Lower leg skin (tissue), 4 donors: ENCODE data around the gene SYCE1. TPM values are rescaled to one million over a fixed set of nuclear protein-coding genes. Genes with fewer than 3 reads are reported as not detected.

Experiments
- DNase-seq, 2 donors: peaks; one replicate each; pipeline ENCODE4 v3.0.0-alpha.2; 2019; ENCODE audit warnings: low spot score in 2 of 2
- H3K4me3 ChIP-seq: fragments of 200-600 bp; sonication (generic); 2 replicates; pipeline ENCODE4 v1.5.1; 2017; ENCODE audit warnings: mild to moderate bottlenecking, low read depth; ENCODE audit not compliant: poor library complexity, severe bottlenecking
- POLR2A ChIP-seq, 2 donors: fragments of 450-650 bp; IDR thresholded peaks; one replicate each; pipeline ENCODE4 v1.6.1; 2016 to 2017; ENCODE audit warnings: antibody characterized with exemption in 2 of 2, mild to moderate bottlenecking in 1 of 2, moderate library complexity in 1 of 2
- WGBS, 2 donors: methylation state at CpG; one replicate each; pipeline ENCODE4 v1.1.5; 2018; 5-methylcytosine and 5-hydroxymethylcytosine counted together
- intact Hi-C: fragments of 100-400 bp; cut with DNase I; formaldehyde crosslinking; loops from one replicate; pipeline ENCODE4 v1.15.0; 2023; ENCODE audit warnings: low total_unique reads
- total RNA-seq, 4 donors: library from RNA; depleted of rRNA; stranded (reverse); fragments of >200 nt; gene quantifications; one replicate each; pipeline ENCODE4 v1.1.0, GENCODE V29; 2016
- TF ChIP-seq, protein P1 (sequence below), 3 donors: fragments of 450-650 bp; IDR thresholded peaks; one replicate each; pipeline ENCODE4 v1.5.1; 2016; ENCODE audit warnings: antibody characterized with exemption in 3 of 3, mild to moderate bottlenecking in 3 of 3, moderate library complexity in 2 of 3

The SYCE1 gene
- total RNA-seq, 4 donors from 2014 or later: 3.5 TPM; not detected in 3

DNA sequence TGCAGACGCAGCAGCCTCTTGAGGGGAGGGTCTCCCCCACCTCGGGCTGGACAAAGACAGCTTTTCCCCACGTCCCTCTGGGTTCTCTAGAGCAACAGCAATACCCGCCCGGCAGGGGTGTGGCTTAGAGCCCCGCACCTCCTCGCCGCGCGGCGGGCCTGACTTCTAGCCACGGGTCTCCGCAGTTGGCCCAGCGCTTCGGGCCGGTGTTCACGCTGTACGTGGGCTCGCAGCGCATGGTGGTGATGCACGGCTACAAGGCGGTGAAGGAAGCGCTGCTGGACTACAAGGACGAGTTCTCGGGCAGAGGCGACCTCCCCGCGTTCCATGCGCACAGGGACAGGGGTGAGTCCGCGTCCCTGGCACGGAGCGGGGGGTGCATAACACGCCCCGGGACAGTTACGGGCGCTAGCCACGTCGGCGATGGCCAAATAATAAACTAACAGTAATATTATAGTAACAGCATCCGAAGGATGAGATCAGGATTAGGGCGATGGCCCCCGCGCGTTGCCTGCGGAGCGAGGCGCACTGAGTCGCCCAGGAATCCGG is 37.0 kb downstream of the SYCE1 start:
- no peak overlapping the region for H3K4me3 ChIP-seq
- intact Hi-C loops: loop anchor here (10.0 kb wide), 1 partner anchor 194 kb away; the partner anchor contains the start of gene CALY
- WGBS, 2 donors: 2 to 65% methylated on average over 26 to 46 of the region's 50 CpGs
- DNase-seq: no peak
- no peak for TF ChIP-seq POLR2A (IDR thresholded peaks at IDR 0.05)
- TF ChIP-seq, protein P1, sequence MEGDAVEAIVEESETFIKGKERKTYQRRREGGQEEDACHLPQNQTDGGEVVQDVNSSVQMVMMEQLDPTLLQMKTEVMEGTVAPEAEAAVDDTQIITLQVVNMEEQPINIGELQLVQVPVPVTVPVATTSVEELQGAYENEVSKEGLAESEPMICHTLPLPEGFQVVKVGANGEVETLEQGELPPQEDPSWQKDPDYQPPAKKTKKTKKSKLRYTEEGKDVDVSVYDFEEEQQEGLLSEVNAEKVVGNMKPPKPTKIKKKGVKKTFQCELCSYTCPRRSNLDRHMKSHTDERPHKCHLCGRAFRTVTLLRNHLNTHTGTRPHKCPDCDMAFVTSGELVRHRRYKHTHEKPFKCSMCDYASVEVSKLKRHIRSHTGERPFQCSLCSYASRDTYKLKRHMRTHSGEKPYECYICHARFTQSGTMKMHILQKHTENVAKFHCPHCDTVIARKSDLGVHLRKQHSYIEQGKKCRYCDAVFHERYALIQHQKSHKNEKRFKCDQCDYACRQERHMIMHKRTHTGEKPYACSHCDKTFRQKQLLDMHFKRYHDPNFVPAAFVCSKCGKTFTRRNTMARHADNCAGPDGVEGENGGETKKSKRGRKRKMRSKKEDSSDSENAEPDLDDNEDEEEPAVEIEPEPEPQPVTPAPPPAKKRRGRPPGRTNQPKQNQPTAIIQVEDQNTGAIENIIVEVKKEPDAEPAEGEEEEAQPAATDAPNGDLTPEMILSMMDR (IDR thresholded peaks at IDR 0.05): no peak

DNA sequence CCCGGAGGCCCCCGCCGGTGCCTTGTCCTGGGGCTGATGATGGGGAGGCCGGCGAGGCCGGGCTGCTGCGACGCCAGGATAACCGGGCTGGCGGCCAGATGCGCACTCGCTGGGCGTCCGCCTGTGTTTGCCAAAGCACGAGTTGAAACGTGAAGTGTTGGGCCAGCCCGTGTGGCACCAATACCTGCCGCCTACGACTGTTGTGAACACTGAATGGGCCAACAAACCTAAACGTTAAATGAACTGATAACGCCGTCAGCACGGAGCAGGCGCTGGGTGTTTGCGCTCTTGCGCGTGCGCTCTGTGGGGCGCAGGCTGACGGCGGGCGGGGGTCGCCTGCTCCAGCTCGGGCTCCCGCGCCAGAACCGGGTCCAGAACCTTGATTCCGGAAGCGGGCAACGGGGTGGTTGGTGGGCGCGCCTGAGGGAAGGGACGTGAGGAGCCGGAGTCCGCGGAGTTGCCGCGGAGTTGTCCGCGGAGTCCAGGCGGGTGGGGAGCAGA is 37.6 kb downstream of the SYCE1 start:
- 29 to 52% methylated on average over 45 to 51 of the region's 51 CpGs for WGBS, 2 donors
- DNase-seq: no peak
- intact Hi-C loops: loop anchor here (10.0 kb wide), 1 partner anchor 193 kb away; the partner anchor contains the start of gene CALY
- TF ChIP-seq, protein P1 (IDR thresholded peaks at IDR 0.05): no peak
- no peak for TF ChIP-seq POLR2A (IDR thresholded peaks at IDR 0.05)
- H3K4me3 ChIP-seq: no peak overlapping the region

GRCh38 chr10:133526957-133527588 is 38.3 kb downstream of the SYCE1 start, which contains the start of gene CYP2E1:
Gene CYP2E1, plus strand, starts transcription at chr10:133527363. Its CDS starts 33 bp downstream, at chr10:133527396.
- 66 to 68% methylated on average over 14 to 16 of the region's 16 CpGs for WGBS, 2 donors
- no peak for TF ChIP-seq POLR2A (IDR thresholded peaks at IDR 0.05)
- TF ChIP-seq, protein P1 (IDR thresholded peaks at IDR 0.05): no peak
- intact Hi-C loops: loop anchor here (10.0 kb wide), 1 partner anchor 192 kb away; the partner anchor contains the start of gene CALY
- DNase-seq: no peak
- H3K4me3 ChIP-seq: no peak within 1 kb of the TSS

DNA sequence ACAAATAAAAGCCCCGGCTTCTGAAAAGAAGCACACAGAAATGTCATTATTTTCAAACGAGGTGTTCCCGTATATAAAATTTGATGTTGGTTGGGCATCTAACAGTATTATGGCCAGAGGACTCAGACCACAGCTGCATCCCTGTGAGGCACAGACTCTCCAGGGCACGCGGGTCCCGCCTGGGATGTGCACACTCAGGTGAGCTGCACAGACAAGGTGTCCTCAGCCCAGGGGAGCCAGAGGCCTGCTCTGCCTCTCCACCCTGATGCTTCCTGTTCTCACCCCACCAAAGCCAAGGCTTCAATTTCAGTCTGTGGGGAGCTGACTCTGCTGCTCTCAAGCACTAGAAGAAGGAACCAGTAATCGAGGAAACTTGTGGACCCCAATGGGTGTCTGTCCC is 39.9 kb downstream of the SYCE1 start:
- DNase-seq: no peak
- TF ChIP-seq POLR2A (IDR thresholded peaks at IDR 0.05): no peak
- TF ChIP-seq, protein P1 (IDR thresholded peaks at IDR 0.05): no peak
- intact Hi-C loops: loop anchor here (10.0 kb wide), 1 partner anchor 191 kb away; the partner anchor contains the start of gene CALY
- no peak overlapping the region for H3K4me3 ChIP-seq
- 89 to 94% methylated on average over 7 of the region's 7 CpGs for WGBS, 2 donors

- WGBS, 2 donors: 68 to 85% methylated on average over 9 of the region's 9 CpGs
- H3K4me3 ChIP-seq: no peak overlapping the region
- intact Hi-C loops: loop anchor here (10.0 kb wide), 1 partner anchor 189 kb away; the partner anchor contains the start of gene CALY
- TF ChIP-seq POLR2A (IDR thresholded peaks at IDR 0.05): no peak
- no peak for DNase-seq
Measured at GRCh38 chr10:133523631-133524203, 41.7 kb downstream of the SYCE1 start.
